Cardiac muscle cell (in vitro differentiated cells and primary cell): ENCODE data around the gene XYLT1. TPM values are rescaled to one million over a fixed set of nuclear protein-coding genes. Genes with fewer than 3 reads are reported as not detected.

Source experiments
- DNase-seq, 2 donors: peaks; one replicate each; pipeline versions ENCODE4 v3.0.0 to v3.0.0-alpha.2; 2010 to 2017; ENCODE audit warnings: low read depth in 1 of 2, low spot score in 1 of 2
- H3K27ac ChIP-seq: fragments of 200-600 bp; sonication (generic); 2 replicates; pipeline ENCODE4 v1.5.1; 2016
- H3K27me3 ChIP-seq: fragments of 200-600 bp; sonication (generic); 2 replicates; pipeline ENCODE4 v1.6.0; 2016; ENCODE audit warnings: control low read depth
- H3K36me3 ChIP-seq: fragments of 200-600 bp; sonication (generic); 2 replicates; pipeline ENCODE4 v1.5.1; 2016; ENCODE audit warnings: control low read depth
- H3K4me1 ChIP-seq: fragments of 200-600 bp; sonication (generic); 2 replicates; pipeline ENCODE4 v1.8.1; 2017; ENCODE audit warnings: low read depth, mild to moderate bottlenecking, mixed run types
- H3K4me3 ChIP-seq: fragments of 200-600 bp; sonication (generic); 2 replicates; pipeline ENCODE4 v1.5.1; 2016; ENCODE audit warnings: mild to moderate bottlenecking
- H3K9me3 ChIP-seq: fragments of 200-600 bp; sonication (generic); 2 replicates; pipeline ENCODE4 v1.5.1; 2017; ENCODE audit warnings: low read depth, mild to moderate bottlenecking, control low read depth
- CTCF ChIP-seq: IDR thresholded peaks from 2 replicates; pipeline ENCODE4 v1.5.1; 2012; ENCODE audit warnings: low read depth, mild to moderate bottlenecking, low read length
- polyA plus RNA-seq: library from polyadenylated mRNA; unstranded; fragments of >200 nt; fragmentation: Nextera tagmentation; extraction: Ambion mirVana; gene quantifications from 2 replicates; pipeline ENCODE4 v1.2.1, GENCODE V29; 2016
- total RNA-seq: library from RNA; depleted of rRNA; stranded (reverse); fragments of >200 nt; gene quantifications from 2 replicates; pipeline ENCODE4 v1.2.3, GENCODE V29; 2016

Gene XYLT1
- total and polyA plus RNA-seq, 2 experiments from 2014 or later, result 3.1 to 7.2 TPM

- DNase-seq, result peak in 1 of 2 donors; percentile 18
- TF ChIP-seq CTCF, result no peak
- peaks cover 89% of the 10 kb centered on the region for H3K4me1 ChIP-seq
- H3K9me3 ChIP-seq, result no peaks in the 10 kb centered on the region
- H3K36me3 ChIP-seq, result no peaks in the 10 kb centered on the region
- H3K4me3 ChIP-seq, result no peak overlapping the region
- peak overlapping the region; percentile 73 for H3K27ac ChIP-seq
- H3K27me3 ChIP-seq, result no peaks in the 10 kb centered on the region
These were observed 88.2 kb downstream of the XYLT1 start for GRCh38 chr16:17382514-17382913.

- TF ChIP-seq CTCF, result no peak
- H3K27ac ChIP-seq, result peak overlapping the region; percentile 73
- no peaks in the 10 kb centered on the region for H3K9me3 ChIP-seq
- no peak for DNase-seq
- no peaks in the 10 kb centered on the region for H3K27me3 ChIP-seq
- H3K36me3 ChIP-seq, result no peaks in the 10 kb centered on the region
- peaks cover 87% of the 10 kb centered on the region for H3K4me1 ChIP-seq
- H3K4me3 ChIP-seq, result no peak overlapping the region
These were observed 89.0 kb downstream of the XYLT1 start for GRCh38 chr16:17381784-17382183.

- DNase-seq, result no peak
- Histone ChIP-seq H3K27me3 (no peaks in the 10 kb centered on the region), H3K27ac (peak overlapping the region; percentile 95), H3K36me3 (no peaks in the 10 kb centered on the region), H3K4me1 (peaks cover 78% of the 10 kb centered on the region), H3K4me3 (no peak overlapping the region), H3K9me3 (no peaks in the 10 kb centered on the region)
- no peak for TF ChIP-seq CTCF
These were observed 90.1 kb downstream of the XYLT1 start for GRCh38 chr16:17380613-17381012.

GRCh38 chr16:17379121-17379571, 91.6 kb downstream of the XYLT1 start:
- H3K9me3 ChIP-seq, result no peaks in the 10 kb centered on the region
- DNase-seq, result peak; percentile 55 to 57
- H3K4me1 ChIP-seq, result peaks cover 72% of the 10 kb centered on the region
- peak overlapping the region; percentile 95 for H3K27ac ChIP-seq
- H3K27me3 ChIP-seq, result no peaks in the 10 kb centered on the region
- H3K4me3 ChIP-seq, result no peak overlapping the region
- TF ChIP-seq CTCF, result no peak
- no peaks in the 10 kb centered on the region for H3K36me3 ChIP-seq

GRCh38 chr16:17377360-17378324, 93.1 kb downstream of the XYLT1 start:
- Histone ChIP-seq H3K27me3 (no peaks in the 10 kb centered on the region), H3K27ac (peak overlapping the region; percentile 95), H3K4me1 (peaks cover 59% of the 10 kb centered on the region), H3K36me3 (no peaks in the 10 kb centered on the region), H3K9me3 (no peaks in the 10 kb centered on the region), H3K4me3 (no peak overlapping the region)
- DNase-seq, result no peak
- TF ChIP-seq CTCF, result no peak
